ENCODE measurements around the gene PRR18. TPM values are rescaled to one million over a fixed set of nuclear protein-coding genes. Genes with fewer than 3 reads are reported as not detected.

Gene PRR18
- total and polyA plus RNA-seq, 2 of the 13 experiments (the other 11 are each of a cell fraction or from before 2014, with no cell fraction given), result 0.04 TPM

- TF ChIP-seq ZFP36 (IDR thresholded peaks at IDR 0.05; ENCODE audit: borderline replicate concordance, low read depth, low read length, partially characterized antibody) (no peak), GZF1 (CRISPR knock-in tag; IDR thresholded peaks at IDR 0.05) (no peak), MIER3 (CRISPR knock-in tag; IDR thresholded peaks at IDR 0.05; ENCODE audit: borderline replicate concordance) (peak; percentile 80; the same call in 1 of the 2 replicates), DR1 (CRISPR knock-in tag; IDR thresholded peaks at IDR 0.05) (no peak), ZNF652 (CRISPR knock-in tag; IDR thresholded peaks at IDR 0.05; ENCODE audit: borderline replicate concordance, low read depth) (peak; percentile 34; the same call in 1 of the 2 replicates), ZNF749 (CRISPR knock-in tag; IDR thresholded peaks at IDR 0.05; ENCODE audit: borderline replicate concordance) (no peak), ZNF136 (CRISPR knock-in tag; IDR thresholded peaks at IDR 0.05; ENCODE audit: low read depth) (peak; percentile 38; the same call in 1 of the 2 replicates), ZNF597 (CRISPR knock-in tag; IDR thresholded peaks at IDR 0.05) (no peak), DNMT1 (CRISPR knock-in tag; IDR thresholded peaks at IDR 0.05) (no peak), ZNF782 (CRISPR knock-in tag; IDR thresholded peaks at IDR 0.05; ENCODE audit: borderline replicate concordance) (no peak; the same call in 1 of the 2 replicates), TEAD3 (CRISPR knock-in tag; optimal IDR thresholded peaks at IDR 0.05; ENCODE audit: borderline replicate concordance) (peak; percentile 67), GLI4 (CRISPR knock-in tag; IDR thresholded peaks at IDR 0.05; ENCODE audit: borderline replicate concordance) (no peak), ZFP36L2 (CRISPR knock-in tag; IDR thresholded peaks at IDR 0.05) (no peak), ZFP82 (CRISPR knock-in tag; IDR thresholded peaks at IDR 0.05; ENCODE audit: borderline replicate concordance) (no peak), KAT2B (IDR thresholded peaks at IDR 0.05; ENCODE audit: borderline replicate concordance, low read depth, low read length) (no peak), ARID2 (CRISPR knock-in tag; IDR thresholded peaks at IDR 0.05; ENCODE audit: borderline replicate concordance) (no peak), ONECUT2 (CRISPR knock-in tag; IDR thresholded peaks at IDR 0.05) (no peak), DRAP1 (CRISPR knock-in tag; IDR thresholded peaks at IDR 0.05) (peak; percentile 62), U2AF2 (IDR thresholded peaks at IDR 0.05; ENCODE audit: low read depth, low read length) (no peak), MED1 (CRISPR knock-in tag; IDR thresholded peaks at IDR 0.05) (peak; percentile 67), POLR2G (IDR thresholded peaks at IDR 0.05; ENCODE audit: low read depth, low read length) (0 out of 2 replicates have a peak, but pooled peaks have one; percentile 35), HOXA7 (CRISPR knock-in tag; IDR thresholded peaks at IDR 0.05) (no peak), ZNF496 (CRISPR knock-in tag; IDR thresholded peaks at IDR 0.05; ENCODE audit: insufficient replicate concordance) (no peak)
- TF ChIP-seq, protein P1, sequence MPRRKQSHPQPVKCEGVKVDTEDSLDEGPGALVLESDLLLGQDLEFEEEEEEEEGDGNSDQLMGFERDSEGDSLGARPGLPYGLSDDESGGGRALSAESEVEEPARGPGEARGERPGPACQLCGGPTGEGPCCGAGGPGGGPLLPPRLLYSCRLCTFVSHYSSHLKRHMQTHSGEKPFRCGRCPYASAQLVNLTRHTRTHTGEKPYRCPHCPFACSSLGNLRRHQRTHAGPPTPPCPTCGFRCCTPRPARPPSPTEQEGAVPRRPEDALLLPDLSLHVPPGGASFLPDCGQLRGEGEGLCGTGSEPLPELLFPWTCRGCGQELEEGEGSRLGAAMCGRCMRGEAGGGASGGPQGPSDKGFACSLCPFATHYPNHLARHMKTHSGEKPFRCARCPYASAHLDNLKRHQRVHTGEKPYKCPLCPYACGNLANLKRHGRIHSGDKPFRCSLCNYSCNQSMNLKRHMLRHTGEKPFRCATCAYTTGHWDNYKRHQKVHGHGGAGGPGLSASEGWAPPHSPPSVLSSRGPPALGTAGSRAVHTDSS (CRISPR knock-in tag; conservative IDR thresholded peaks at IDR 0.05), result no peak
- TF ChIP-seq, protein P2, sequence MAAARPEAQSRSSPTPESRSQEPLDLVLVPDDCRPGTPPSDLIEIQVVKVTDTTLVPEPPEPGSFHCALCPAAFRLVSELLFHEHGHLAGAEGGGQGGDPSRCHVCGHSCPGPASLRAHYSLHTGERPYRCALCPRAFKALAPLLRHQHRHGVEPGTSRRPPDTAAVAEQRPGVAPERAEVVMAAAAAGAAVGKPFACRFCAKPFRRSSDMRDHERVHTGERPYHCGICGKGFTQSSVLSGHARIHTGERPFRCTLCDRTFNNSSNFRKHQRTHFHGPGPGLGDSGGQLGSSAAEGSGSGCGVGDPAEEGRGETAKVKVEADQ (CRISPR knock-in tag; IDR thresholded peaks at IDR 0.05; ENCODE audit: borderline replicate concordance), result no peak; the same call in 1 of the 2 replicates
- TF ChIP-seq, protein P3, sequence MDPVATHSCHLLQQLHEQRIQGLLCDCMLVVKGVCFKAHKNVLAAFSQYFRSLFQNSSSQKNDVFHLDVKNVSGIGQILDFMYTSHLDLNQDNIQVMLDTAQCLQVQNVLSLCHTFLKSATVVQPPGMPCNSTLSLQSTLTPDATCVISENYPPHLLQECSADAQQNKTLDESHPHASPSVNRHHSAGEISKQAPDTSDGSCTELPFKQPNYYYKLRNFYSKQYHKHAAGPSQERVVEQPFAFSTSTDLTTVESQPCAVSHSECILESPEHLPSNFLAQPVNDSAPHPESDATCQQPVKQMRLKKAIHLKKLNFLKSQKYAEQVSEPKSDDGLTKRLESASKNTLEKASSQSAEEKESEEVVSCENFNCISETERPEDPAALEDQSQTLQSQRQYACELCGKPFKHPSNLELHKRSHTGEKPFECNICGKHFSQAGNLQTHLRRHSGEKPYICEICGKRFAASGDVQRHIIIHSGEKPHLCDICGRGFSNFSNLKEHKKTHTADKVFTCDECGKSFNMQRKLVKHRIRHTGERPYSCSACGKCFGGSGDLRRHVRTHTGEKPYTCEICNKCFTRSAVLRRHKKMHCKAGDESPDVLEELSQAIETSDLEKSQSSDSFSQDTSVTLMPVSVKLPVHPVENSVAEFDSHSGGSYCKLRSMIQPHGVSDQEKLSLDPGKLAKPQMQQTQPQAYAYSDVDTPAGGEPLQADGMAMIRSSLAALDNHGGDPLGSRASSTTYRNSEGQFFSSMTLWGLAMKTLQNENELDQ (CRISPR knock-in tag; IDR thresholded peaks at IDR 0.05; ENCODE audit: borderline replicate concordance), result no peak
Measured at GRCh38 chr6:166330612-166331011, 22.4 kb upstream of the PRR18 start (continued).

Data from HepG2 (cell line).